Erythroblast (primary cell): ENCODE data around the gene RPEL1.

Experiments
- GATA1 ChIP-seq: IDR thresholded peaks from 2 replicates; pipeline ENCODE4 v1.6.1; 2011; ENCODE audit warnings: low read depth, mild to moderate bottlenecking, control low read depth, low read length, moderate library complexity
- POLR2A ChIP-seq: IDR thresholded peaks from 2 replicates; pipeline ENCODE4 v1.6.1; 2011; ENCODE audit warnings: mild to moderate bottlenecking, low read length

DNA sequence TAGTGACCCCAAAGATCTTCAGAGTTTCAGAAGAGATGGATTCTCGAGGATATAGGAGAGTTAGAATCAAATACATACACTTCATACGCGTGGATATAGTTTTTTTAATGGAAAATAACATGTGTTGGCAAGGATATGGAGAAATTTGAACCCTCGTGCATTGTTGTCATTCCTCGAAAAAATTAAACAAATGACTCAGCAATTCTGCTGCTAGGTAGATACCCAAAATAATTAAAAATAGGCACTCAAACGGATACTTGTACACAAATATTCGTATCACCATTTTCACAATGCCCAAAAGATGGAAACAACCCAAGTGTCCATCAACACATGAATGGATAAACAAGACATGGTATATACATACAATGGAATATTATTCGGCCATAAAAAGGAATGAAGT, 47.0 kb upstream of the RPEL1 start:
- TF ChIP-seq POLR2A (no peak), GATA1 (no peak)
